Measurements from ENCODE around the gene ARHGAP32. TPM values are rescaled to one million over a fixed set of nuclear protein-coding genes. Genes with fewer than 3 reads are reported as not detected.

ARHGAP32 gene
- total RNA-seq, 1 experiment from 2014 or later, result 27.8 TPM

- no peaks in the 10 kb centered on the region for H3K9me3 ChIP-seq (ENCODE audit: control insufficient read depth in 1 of 2, insufficient read depth in 1 of 2, low read depth in 1 of 2, low read length in 2 of 2)
- no peak for DNase-seq (ENCODE audit: low read depth, low spot score)
- intact Hi-C loops (cut with micrococcal nuclease), result no loop called here
- ChIA-PET RAD21 (ENCODE audit: low non-redundant PET in 1 of 2, low total read pairs in 2 of 2, uncharacterized antibody in 2 of 2, unreplicated experiment in 2 of 2) (no interaction called here), POLR2A (no interaction called here), CTCF (no interaction called here)
- H3K4me2 ChIP-seq (ENCODE audit: low read length), result no peak overlapping the region
- no peaks in the 10 kb centered on the region for H3K36me3 ChIP-seq (ENCODE audit: control insufficient read depth in 1 of 2, insufficient read depth in 2 of 2, low read length in 2 of 2)
- no peak for TF ChIP-seq FOSL1 (IDR thresholded peaks at IDR 0.05; ENCODE audit: low read depth)
- TF ChIP-seq CTCF (IDR thresholded peaks at IDR 0.05 in 2 of 3, conservative IDR thresholded peaks at IDR 0.05 in 1 of 3; ENCODE audit: borderline replicate concordance in 1 of 3, insufficient read depth in 1 of 3, low read depth in 2 of 3, low read length in 2 of 3), result no peak
- no peak for TF ChIP-seq TCF7L2 (IDR thresholded peaks at IDR 0.05; ENCODE audit: borderline replicate concordance, extremely low read depth, insufficient read depth, insufficient read length)
- no peak for TF ChIP-seq SRF (IDR thresholded peaks at IDR 0.05; ENCODE audit: low read depth)
- TF ChIP-seq ZFX (IDR thresholded peaks at IDR 0.05), result no peak
- TF ChIP-seq SP1 (IDR thresholded peaks at IDR 0.05; ENCODE audit: low read depth), result no peak
- TF ChIP-seq YY1 (IDR thresholded peaks at IDR 0.05; ENCODE audit: extremely low read depth, insufficient replicate concordance, low read depth, low read length), result no peak
- no peaks in the 10 kb centered on the region for H4K20me1 ChIP-seq (ENCODE audit: insufficient read depth)
- no peaks in the 10 kb centered on the region for H3K27me3 ChIP-seq (ENCODE audit: insufficient read depth, low read length)
- H2AFZ ChIP-seq (ENCODE audit: low read depth, low read length, poor library complexity, severe bottlenecking), result no peak overlapping the region
- no peaks in the 10 kb centered on the region for H3K79me2 ChIP-seq (ENCODE audit: insufficient read depth, low read length)
- BruUV-seq (replicated peaks), result no TSS peak
- no peaks in the 10 kb centered on the region for H3K9me2 ChIP-seq (ENCODE audit: insufficient read depth)
- H3K9ac ChIP-seq (ENCODE audit: low read length), result no peak overlapping the region
- H3K4me1 ChIP-seq (ENCODE audit: control insufficient read depth in 1 of 2, insufficient read depth in 2 of 2, low read length in 2 of 2), result no peaks in the 10 kb centered on the region
- no peak for ATAC-seq
- H3K27ac ChIP-seq (ENCODE audit: low read depth, low read length), result no peak overlapping the region
- no peak overlapping the region for H3K4me3 ChIP-seq (replicated peaks in 1 of 2; ENCODE audit: low read depth in 1 of 2, low read length in 2 of 2)
These were observed 275.4 kb downstream of the ARHGAP32 start for GRCh38 chr11:128916681-128917080.

- ChIA-PET POLR2A (no interaction called here), RAD21 (ENCODE audit: low non-redundant PET in 1 of 2, low total read pairs in 2 of 2, uncharacterized antibody in 2 of 2, unreplicated experiment in 2 of 2) (no interaction called here), CTCF (no interaction called here)
- H3K79me2 ChIP-seq (ENCODE audit: insufficient read depth, low read length), result no peaks in the 10 kb centered on the region
- no TSS peak for BruUV-seq (replicated peaks)
- no peak overlapping the region for H3K4me3 ChIP-seq (replicated peaks in 1 of 2; ENCODE audit: low read depth in 1 of 2, low read length in 2 of 2)
- H3K9ac ChIP-seq (ENCODE audit: low read length), result no peak overlapping the region
- H3K27me3 ChIP-seq (ENCODE audit: insufficient read depth, low read length), result no peaks in the 10 kb centered on the region
- no peaks in the 10 kb centered on the region for H3K9me2 ChIP-seq (ENCODE audit: insufficient read depth)
- H3K4me1 ChIP-seq (ENCODE audit: control insufficient read depth in 1 of 2, insufficient read depth in 2 of 2, low read length in 2 of 2), result no peaks in the 10 kb centered on the region
- H3K36me3 ChIP-seq (ENCODE audit: control insufficient read depth in 1 of 2, insufficient read depth in 2 of 2, low read length in 2 of 2), result no peaks in the 10 kb centered on the region
- no peak overlapping the region for H3K4me2 ChIP-seq (ENCODE audit: low read length)
- no peak overlapping the region for H2AFZ ChIP-seq (ENCODE audit: low read depth, low read length, poor library complexity, severe bottlenecking)
- intact Hi-C loops (cut with micrococcal nuclease), result no loop called here
- no peaks in the 10 kb centered on the region for H3K9me3 ChIP-seq (ENCODE audit: control insufficient read depth in 1 of 2, insufficient read depth in 1 of 2, low read depth in 1 of 2, low read length in 2 of 2)
- no peaks in the 10 kb centered on the region for H4K20me1 ChIP-seq (ENCODE audit: insufficient read depth)
- H3K27ac ChIP-seq (ENCODE audit: low read depth, low read length), result no peak overlapping the region
- ATAC-seq (no peak), DNase-seq (ENCODE audit: low read depth, low spot score) (no peak)
- TF ChIP-seq EGR1 (IDR thresholded peaks at IDR 0.05; ENCODE audit: low read depth), result no peak
- no peak for TF ChIP-seq REST (IDR thresholded peaks at IDR 0.05; ENCODE audit: low read depth)
- TF ChIP-seq ZBTB33 (IDR thresholded peaks at IDR 0.05; ENCODE audit: extremely low read depth, insufficient replicate concordance, low read length), result no peak
These were observed 276.0 kb downstream of the ARHGAP32 start for GRCh38 chr11:128916037-128916572.
